Endometrial microvascular endothelial cells (primary cell): ENCODE results near the gene GPR155. TPM values are rescaled to one million over a fixed set of nuclear protein-coding genes. Genes with fewer than 3 reads are reported as not detected.
"Not testable (repeated sequence)": the region's sequence is repeated elsewhere in the genome, so short reads cannot be mapped to it uniquely, and the experiment has no call there.

Experiments used
- in situ Hi-C: cut with HindIII; loops from 2 replicates; pipeline ENCODE4 v1.10.0; 2017; ENCODE audit warnings: low sequenced_read_pairs, low pct_unique_long_range_greater_than_20kb; ENCODE audit errors: inconsistent ontology term
- total RNA-seq: library from RNA; depleted of rRNA; stranded (reverse); fragments of >200 nt; gene quantifications from one replicate; pipeline ENCODE4 v1.2.3, GENCODE V29; 2015; ENCODE audit errors: inconsistent ontology term

GPR155 gene
- total RNA-seq, 1 donor from 2014 or later: 1.3 TPM

DNA sequence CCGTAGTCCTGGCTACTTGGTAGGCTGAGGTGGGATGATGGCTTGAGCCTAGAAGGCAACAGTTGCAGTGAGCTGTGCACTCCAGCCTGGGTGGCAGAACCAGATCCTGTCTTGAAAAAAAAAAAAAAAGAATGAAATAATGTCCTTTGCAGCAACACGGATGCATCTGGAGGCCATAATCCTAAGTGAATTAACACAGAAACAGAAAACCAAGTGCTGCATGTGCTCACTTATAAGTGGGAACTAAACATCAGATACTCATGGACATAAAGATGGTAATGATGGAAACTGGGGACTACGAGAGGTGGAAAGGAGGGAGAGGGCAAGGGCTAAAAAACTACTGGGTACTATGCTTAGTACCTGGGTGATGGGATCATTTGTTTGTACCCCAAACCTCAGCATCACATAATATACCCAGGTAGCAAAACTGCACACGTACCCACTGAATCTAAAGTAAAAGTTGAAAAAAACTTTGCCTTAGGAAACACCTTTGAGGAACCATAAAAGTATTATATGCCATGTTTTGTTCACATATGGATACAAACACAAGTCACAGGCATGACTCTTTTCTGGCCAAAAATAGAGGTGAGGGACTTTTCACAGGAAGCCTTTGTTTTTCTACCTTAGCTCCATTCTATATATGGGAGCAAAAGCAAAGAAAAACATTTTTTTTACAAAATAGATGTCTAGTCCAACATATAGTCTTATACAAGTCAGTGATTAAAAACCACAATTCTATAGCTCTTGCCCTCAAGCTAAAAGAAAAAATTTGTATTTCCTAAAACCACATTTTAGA lies 36.6 kb downstream of the GPR155 start:
- in situ Hi-C loops: no loop called here

DNA sequence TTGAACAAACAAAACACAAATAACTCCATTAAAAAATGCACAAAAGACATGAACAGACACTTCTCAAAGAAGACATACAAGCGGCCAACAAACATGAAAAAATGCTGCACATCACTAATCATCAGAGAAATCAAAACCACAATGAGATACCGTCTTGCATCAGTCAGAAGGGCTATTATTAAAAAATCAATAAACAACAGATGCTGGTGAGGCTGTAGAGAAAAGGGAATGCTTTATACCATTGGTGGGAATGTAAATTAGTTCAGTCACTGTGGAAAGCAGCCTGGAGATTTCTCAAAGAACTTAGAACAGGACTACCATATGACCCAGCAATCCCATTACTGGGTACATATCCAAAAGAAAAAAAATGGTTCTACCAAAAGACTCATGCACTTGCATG lies 37.8 kb downstream of the GPR155 start:
- in situ Hi-C loops: no loop called here

DNA sequence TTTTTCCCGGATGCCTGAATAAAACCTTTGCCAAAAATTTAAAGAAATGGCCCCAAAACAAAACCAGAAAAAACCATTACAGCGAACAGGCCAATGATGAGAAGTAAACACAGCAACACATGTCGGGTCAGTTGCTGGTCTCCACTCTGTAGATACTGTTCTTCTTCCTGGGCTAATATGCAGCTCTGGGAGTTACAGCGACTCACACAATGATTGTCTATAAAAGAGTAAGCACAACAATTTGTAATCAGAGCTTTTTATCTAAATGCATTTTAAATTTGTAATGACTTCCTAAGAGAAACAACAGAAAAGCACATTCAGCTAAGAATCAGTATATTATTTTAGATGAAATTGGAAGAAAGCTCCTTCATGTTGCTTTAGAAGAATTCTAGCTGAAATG lies 40.3 kb downstream of the GPR155 start:
- in situ Hi-C loops: no loop called here

DNA sequence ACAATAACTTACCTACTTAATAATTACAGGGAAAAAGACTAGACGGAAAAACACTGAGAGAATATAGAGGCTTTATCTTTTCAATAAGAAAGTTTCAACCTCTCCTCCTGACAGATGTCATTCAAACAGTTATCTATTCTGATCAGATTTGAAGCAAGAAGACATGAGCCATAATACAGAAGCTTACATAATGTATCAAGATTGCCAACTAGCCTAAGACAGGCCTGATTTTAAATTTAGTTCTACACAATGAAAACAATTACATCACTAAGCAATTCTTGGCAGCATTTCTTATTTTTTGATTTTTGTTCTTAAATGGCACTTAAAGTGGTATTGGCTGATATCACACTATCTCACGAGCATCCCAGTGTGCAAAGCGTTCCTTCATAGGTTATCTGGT lies 41.6 kb downstream of the GPR155 start:
- in situ Hi-C loops: no loop called here

DNA sequence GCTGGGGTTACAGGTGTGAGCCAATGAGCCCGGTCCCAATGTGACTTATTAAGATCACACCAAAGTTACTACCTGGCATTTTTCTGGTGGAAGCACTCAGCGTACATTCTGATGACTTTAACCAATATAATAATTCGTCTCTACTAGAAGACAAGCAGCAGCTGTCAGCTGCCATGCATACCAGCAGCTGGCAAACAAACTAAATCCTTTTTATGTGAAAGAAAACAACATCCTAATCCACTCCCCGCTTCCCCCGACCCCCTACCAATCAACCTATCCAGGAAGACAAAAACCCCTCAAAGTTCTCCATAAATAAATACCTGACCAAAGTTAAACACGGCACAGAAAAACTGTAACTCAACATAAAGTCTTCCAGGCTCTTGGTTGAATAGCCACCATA lies 42.1 kb downstream of the GPR155 start:
- in situ Hi-C loops: no loop called here

DNA sequence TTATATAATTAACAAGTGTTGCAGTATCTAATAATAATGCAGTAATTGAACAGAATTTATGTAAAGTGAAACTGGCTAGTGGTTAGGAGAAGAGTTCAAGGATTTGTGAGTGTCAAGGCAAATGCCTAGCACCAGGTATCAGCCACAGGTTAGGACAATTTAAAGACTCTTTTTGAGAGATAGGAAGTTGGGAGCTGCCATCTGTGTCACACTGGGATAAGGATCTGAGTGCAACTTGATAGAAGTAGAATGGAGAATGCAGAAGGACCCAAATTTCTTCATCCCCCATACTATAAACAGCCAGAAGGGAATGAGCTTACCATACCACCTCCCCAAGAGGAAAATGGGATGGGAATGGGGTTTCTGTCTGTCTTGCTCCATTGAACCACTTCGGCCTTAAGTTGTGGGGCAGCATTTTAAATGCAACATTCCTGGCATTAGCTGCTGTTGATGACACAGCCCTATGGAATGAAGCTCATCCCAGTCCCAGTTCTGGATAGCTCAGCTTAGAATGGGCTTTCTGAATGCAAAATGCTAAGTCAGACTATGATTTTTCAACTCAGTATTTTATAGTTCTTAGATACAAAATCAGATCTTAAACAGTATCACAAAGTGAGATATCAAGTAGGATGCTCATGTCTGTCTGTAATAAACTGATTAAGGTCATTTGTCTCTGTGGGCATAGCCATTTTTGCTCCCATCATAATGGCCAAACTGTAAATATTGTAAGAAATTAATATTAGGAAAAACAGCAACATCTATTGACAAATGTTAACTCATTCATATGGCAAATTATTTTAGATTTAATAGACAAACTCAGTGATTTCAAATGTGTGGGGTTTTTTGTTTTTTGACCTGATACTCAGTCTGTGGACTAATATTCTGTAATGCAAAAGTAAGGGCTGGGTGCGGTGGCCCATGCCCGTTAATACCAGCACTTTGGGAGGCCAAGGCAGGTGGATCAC lies 44.0 kb downstream of the GPR155 start:
- in situ Hi-C loops: no loop called here

DNA sequence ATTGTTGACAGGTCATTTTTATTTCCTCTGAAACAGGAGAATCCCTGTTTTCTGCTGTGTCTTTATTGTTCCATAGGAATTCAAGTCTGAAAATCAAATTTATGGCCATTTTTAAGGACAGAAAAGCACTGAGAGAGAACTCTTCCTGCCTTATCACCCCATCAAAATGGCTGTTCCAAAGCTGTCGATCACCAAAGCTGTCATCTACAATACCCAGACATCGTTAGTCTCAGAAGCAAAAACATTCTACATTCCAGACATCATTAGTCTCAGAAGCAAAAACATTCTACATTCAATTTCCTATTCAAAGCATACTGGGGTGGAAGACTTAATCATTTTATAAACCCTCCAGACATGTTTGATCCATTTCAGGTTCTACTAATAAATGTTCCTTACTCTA lies 46.9 kb downstream of the GPR155 start:
- in situ Hi-C loops: no loop called here

DNA sequence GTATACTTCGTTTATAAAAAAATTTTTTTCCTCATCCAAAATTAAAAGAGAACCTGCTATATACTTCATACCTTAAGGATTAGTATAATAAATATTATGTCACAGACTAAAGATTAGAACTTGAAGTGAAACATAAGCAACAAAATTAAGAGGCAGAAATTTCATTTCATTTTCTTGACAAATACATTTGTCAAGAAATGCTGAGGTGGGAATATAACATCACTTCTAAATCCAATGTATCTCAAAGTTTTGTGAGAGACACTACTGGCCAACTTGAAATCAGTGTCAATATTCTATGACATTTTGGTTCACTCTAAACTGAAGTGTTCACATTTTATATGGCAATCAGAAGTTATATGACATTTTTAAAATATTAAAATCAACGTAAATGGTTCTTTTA lies 47.5 kb downstream of the GPR155 start:
- in situ Hi-C loops: no loop called here

DNA sequence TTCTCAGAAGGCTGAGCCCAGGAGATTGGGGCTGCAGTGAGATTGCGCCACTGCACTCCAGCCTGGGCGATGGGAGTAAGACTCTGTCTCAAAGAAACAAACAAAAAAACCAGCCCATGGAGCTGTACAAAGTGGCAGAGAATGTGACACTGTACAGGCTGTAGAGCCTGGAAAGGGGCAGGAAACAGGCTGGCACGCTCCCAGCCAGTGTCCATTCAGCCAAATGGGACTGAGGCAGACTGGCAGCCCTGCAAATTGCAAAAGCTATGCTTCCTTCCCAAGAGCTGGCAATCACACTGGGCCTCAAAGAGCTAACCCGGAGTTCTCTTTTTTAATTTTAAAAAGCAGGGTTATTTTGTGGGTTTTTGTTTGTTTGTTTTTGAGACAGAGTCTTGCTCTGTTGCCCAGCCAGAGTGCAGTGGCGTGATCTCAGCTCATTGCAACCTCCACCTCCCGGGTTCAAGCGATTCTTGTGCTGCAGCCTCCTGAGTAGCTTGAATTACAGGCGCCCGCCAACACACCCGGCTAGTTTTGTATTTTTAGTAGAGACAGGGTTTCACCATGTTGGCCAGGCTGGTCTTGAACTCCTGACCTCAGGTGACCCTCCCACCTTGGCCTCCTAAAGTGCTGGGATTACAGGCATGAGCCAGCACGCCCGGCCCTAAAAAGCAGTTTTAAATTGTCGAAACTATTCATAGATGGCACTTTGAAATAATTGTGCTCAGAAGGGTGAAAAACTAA lies 48.5 kb downstream of the GPR155 start:
- in situ Hi-C loops: no loop called here

DNA sequence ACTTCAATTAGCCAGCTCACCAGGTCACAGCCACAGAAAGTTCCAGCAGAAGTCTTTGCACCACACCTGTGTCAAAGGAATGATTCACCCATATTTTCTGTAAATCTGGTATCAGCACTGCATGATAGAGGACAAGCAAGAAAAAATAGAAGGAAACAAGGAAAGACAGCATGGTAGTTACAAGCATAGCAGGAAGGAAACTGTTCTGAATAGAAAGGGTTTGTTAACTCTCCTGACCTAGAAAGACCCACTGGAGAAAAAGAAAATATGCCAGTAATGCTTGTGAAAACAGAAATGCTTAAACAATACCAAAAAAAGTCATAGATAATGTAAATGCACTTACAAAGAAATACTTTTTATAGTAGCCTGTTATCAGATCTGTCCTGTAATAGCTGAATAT lies 50.5 kb downstream of the GPR155 start:
- in situ Hi-C loops: no loop called here

DNA sequence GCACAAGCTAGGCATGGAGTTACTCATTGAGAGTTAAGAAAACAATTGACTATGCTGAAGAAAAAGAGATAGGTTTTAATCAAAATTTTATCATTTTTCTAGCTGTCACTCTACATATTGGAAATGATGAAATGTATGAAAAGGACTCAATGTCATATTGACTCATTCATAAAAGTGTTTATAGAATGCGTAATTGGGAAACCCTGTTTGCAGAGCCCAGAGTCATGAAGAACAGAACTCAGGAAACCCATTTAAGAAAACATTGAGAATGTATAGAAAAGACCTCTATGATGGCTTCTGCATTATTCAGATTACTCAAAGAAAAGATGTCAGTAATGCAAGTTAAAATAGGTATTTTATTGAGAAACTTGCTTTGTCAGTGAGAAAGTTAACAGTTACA lies 54.9 kb downstream of the GPR155 start:
- in situ Hi-C loops: no loop called here

DNA sequence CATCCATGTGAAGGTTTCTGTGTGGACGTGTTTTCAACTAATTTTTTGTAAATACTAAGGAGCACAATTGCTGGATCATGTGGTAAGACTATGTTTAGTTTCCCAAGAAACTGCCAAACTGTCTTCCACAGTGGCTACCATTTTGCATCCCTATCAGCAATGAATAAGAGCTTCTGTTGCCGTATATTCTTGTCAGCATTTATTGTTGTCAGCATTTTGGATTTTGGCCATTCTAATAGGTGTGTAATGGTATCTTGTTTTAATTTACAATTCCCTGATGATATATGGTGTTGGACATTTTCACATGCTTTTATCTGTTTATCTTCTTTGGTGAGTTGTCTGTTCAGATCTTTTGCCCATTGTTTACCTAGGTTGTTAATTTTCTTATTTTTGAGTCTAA lies 56.8 kb downstream of the GPR155 start:
- in situ Hi-C loops: no loop called here

DNA sequence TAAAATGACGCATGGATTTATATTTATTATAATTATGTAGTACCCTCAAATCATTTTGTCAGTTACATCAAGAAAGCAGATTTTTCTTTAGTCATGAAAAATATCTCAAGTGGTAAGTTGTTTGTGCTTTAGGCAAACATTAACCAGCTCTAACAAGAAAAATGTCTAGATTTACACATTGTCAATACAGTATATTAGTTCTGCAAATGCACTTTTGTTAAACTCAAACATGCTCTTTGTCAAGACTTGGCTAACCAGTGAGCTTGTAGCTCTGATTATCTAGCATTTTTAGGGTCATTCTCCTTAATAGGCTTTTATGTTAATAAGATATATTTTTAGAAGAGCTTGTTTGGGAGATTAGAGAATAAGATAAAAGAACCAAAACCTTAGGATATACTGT lies 58.6 kb downstream of the GPR155 start:
- in situ Hi-C loops: no loop called here

DNA sequence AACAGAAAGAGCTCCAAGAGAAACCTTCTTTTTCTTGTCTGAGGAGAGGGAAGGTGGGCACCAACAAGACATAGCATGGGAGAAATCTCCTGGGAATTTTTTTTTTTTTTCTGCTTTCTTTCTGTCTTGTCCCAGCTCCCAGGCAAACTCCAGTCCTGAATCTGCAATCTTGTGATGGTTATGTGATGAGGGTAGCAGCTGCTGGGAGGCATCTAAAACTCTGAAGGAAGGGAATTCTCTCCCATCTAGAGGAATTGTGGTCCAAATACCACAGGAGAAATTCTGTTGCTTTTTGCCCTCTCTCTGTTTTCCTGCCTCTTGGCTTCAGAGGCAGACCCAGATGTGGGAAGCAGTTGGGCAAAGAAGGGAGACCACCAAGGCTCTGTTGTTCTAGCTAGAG lies 74.6 kb downstream of the GPR155 start:
- in situ Hi-C loops: no loop called here

DNA sequence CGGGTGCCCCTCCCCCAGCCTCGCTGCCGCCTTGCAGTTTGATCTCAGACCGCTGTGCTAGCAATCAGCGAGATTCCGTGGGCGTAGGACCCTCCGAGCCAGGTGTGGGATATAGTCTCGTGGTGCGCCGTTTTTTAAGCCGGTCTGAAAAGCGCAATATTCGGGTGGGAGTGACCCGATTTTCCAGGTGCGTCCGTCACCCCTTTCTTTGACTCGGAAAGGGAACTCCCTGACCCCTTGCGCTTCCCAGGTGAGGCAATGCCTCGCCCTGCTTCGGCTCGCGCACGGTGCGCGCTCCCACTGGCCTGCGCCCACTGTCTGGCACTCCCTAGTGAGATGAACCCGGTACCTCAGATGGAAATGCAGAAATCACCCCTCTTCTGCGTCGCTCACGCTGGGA lies 76.8 kb downstream of the GPR155 start:
- in situ Hi-C loops: not testable (repeated sequence)

DNA sequence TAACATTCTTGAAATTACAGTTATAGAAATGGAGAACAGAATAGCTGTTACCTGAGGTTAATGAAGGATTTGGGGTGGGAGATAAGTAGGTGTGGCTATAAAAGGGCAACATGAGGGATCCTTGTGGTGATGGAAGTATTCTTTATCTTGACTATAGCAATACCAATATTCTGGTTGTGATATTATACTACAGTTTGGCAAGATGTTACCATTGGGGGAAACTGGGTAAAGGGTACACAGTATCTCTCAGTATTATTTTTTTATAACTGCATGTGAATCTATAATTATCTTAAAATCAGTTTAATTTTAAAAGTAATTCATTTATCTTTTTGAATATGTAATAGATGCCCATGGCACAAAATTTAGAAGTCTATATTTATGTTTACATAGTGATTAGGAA lies 83.2 kb downstream of the GPR155 start:
- in situ Hi-C loops: no loop called here

DNA sequence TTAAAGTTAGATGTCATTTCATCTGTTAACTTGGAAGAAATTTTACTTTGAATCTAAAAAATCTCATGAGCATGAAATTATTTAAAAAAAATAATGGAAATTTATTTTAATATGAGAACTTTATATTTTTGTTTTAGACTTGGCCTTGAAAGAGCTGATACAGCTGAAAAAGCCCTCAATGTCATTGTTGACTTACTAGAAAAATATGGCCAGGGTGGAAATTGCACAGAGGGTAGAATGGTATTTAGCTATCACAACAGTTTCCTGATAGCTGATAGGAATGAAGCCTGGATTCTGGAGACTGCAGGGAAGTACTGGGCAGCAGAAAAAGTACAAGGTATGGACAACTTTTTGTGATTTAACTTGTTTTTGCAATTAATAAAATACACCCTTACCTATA lies 86.0 kb downstream of the GPR155 start:
- in situ Hi-C loops: no loop called here

DNA sequence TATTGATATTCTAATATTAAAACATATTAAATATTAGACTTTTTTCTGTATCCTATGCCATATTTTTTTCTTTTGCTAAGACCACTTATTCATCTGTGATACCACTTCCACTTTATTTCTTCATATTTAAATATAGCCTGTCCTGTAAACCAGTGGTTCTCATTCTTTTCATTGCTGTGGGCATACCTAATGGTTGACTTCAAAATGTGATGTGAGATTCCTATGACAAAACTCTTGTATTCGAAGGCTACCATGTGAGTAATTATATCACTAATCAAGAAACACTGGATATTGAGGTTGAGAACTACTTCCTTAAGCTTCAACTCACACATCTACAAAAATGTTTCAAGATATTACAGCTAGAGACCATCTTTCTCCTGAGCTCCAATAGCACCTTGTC lies 87.7 kb downstream of the GPR155 start:
- in situ Hi-C loops: loop anchor here (25.0 kb wide), 1 partner anchor 88 kb away; the partner anchor contains the start of gene GPR155

DNA sequence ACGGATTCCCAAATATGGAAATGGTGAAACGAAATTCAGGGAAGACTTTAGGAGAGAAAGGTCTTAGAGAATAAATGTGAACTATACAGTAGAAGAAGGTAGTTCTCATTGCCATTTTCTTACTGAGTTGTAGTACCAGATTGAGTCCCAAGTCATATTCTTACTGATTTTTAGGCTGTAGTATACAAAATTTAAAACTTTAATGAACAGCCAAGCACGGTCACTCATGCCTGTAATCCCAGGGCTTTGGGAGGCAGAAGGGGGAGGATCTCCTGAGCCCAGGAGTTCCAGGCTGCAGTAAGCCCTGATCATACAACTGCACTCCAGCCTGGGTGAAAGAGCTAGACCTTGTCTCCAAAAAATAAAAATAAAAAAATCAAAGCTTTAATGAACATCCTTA lies 89.1 kb downstream of the GPR155 start:
- in situ Hi-C loops: loop anchor here (25.0 kb wide), 1 partner anchor 90 kb away; the partner anchor contains the start of gene GPR155
